ENCODE results near the gene LARGE1.

- TF ChIP-seq CTCF (IDR thresholded peaks at IDR 0.05), result no peak
- TF ChIP-seq POLR2A (IDR thresholded peaks at IDR 0.05), result no peak
These were observed 191.4 kb downstream of the LARGE1 start for GRCh38 chr22:33728847-33729246.
